Right atrium auricular region (tissue), 2 donors: ENCODE results near the gene IER2. TPM values are rescaled to one million over a fixed set of nuclear protein-coding genes. Genes with fewer than 3 reads are reported as not detected.

ENCODE experiments used
- DNase-seq: peaks from one replicate; pipeline ENCODE4 v3.0.0-alpha.2; 2019; ENCODE audit warnings: low spot score
- H3K27ac ChIP-seq, 2 donors: fragments of 200-600 bp; sonication (generic); 1 replicate in 1 of 2; 2 replicates in 1 of 2; pipeline ENCODE4 v1.5.1; 2016 to 2019
- H3K27me3 ChIP-seq, 2 donors: fragments of 200-600 bp; sonication (generic); one replicate each; pipeline versions ENCODE4 v1.5.1 to v1.6.0; 2017 to 2019
- H3K36me3 ChIP-seq: fragments of 200-600 bp; sonication (generic); one replicate; pipeline ENCODE4 v1.5.1; 2016
- H3K4me1 ChIP-seq, 2 donors: fragments of 200-600 bp; sonication (generic); one replicate each; pipeline versions ENCODE4 v1.5.1 to v1.6.0; 2017 to 2019
- H3K4me3 ChIP-seq, 2 donors: fragments of 200-600 bp; sonication (generic); 1 replicate in 1 of 2; 2 replicates in 1 of 2; pipeline ENCODE4 v1.5.1; 2017 to 2019; ENCODE audit warnings: mild to moderate bottlenecking in 1 of 2, moderate library complexity in 1 of 2
- H3K9me3 ChIP-seq, 2 donors: fragments of 200-600 bp; sonication (generic); one replicate each; pipeline ENCODE4 v1.5.1; 2019
- CTCF ChIP-seq, 2 donors: fragments of 200-600 bp; sonication (generic); IDR thresholded peaks; one replicate each; pipeline ENCODE4 v1.5.1; 2019; ENCODE audit warnings: antibody characterized with exemption in 2 of 2
- total RNA-seq, 2 donors: library from RNA; depleted of rRNA; stranded (reverse); fragments of >200 nt; gene quantifications; one replicate each; pipeline ENCODE4 v1.1.0, GENCODE V29; 2016

IER2 gene
- total RNA-seq, 2 donors from 2014 or later, result 35.4 to 139 TPM

DNA sequence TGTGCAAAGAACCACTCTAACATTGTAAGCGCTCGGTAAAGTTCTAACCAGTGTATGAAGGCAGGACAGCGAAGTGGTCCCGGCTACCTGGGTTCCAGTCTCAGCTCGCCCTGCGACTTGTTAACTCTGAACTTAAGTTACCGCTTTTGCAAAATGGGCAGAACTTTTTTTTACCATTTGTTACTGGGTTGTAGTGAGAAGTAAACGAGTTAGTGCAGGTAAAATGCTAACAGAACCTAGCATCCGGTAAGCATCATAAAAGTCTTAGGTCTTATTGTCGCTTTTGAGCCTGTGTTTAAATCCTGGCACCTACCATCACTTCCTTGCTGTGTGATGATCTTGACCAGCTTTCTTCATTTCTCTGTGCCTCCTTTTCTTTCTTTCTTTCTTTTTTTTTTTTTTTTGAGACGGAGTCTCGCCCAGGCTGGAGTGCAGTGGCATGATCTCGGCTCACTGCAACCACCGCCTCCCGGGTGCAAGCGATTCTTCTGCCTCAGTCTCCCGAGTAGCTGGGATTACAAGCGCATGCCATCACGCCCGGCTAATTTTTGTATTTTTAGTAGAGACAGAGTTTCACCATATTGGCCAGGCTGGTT is 32.9 kb upstream of the IER2 start:
- no peaks in the 10 kb centered on the region for H3K27me3 ChIP-seq
- DNase-seq, result no peak
- H3K9me3 ChIP-seq, result no peaks in the 10 kb centered on the region
- peak overlapping the region; percentile 75 to 81 for H3K27ac ChIP-seq
- peaks cover 10% of the 10 kb centered on the region for H3K36me3 ChIP-seq
- TF ChIP-seq CTCF (IDR thresholded peaks at IDR 0.05), result no peak
- peaks cover 0 to 48% of the 10 kb centered on the region in 2 donors for H3K4me1 ChIP-seq
- H3K4me3 ChIP-seq, result peak overlapping the region; percentile 87 to 99

GRCh38 chr19:13117772-13118423 is 32.3 kb upstream of the IER2 start, which contains the start of gene NACC1:
TSS of gene NACC1 (plus strand) at chr19:13118264. CDS start at chr19:13135208, 16,944 bp downstream.
- H3K4me1 ChIP-seq, result peaks cover 0 to 48% of the 10 kb centered on the region in 2 donors
- no peak for TF ChIP-seq CTCF (IDR thresholded peaks at IDR 0.05)
- H3K27me3 ChIP-seq, result no peaks in the 10 kb centered on the region
- peak within 1 kb of the TSS; percentile 75 to 81 for H3K27ac ChIP-seq
- H3K36me3 ChIP-seq, result peaks cover 5% of the 10 kb centered on the region
- DNase-seq, result peak; percentile 84
- peak within 1 kb of the TSS; percentile 95 to 99 for H3K4me3 ChIP-seq
- H3K9me3 ChIP-seq, result no peaks in the 10 kb centered on the region

GRCh38 chr19:13118424-13119193 is 31.6 kb upstream of the IER2 start:
- DNase-seq, result no peak
- no peak for TF ChIP-seq CTCF (IDR thresholded peaks at IDR 0.05)
- H3K9me3 ChIP-seq, result no peaks in the 10 kb centered on the region
- H3K4me1 ChIP-seq, result peaks cover 0 to 48% of the 10 kb centered on the region in 2 donors
- peak overlapping the region; percentile 53 to 66 for H3K27ac ChIP-seq
- peak overlapping the region; percentile 95 to 99 for H3K4me3 ChIP-seq
- no peaks in the 10 kb centered on the region for H3K27me3 ChIP-seq
- peaks cover 1% of the 10 kb centered on the region for H3K36me3 ChIP-seq

DNA sequence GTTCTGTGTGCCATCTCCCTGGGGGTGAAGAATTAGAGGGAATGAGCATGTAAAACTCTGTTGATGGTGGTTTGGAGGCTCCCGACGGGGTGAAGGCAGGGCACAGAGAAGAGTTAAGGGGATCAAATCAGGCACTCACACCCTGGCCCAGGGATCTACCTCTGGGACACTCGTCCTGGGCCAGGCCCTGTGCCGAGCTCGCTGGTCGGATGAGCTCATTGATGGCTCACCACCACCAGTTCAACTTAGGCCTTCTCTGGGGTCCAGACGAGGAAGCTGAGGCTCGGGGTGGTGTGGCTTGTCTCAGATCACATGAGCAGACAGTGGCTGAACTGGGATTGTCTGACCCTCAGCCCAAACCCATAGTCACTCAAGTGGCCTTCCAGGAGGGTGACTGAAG is 30.6 kb upstream of the IER2 start:
- no peak for DNase-seq
- peak overlapping the region in 1 of 2 donors; percentile 99 for H3K4me3 ChIP-seq
- no peaks in the 10 kb centered on the region for H3K27me3 ChIP-seq
- TF ChIP-seq CTCF (IDR thresholded peaks at IDR 0.05), result no peak
- no peaks in the 10 kb centered on the region for H3K36me3 ChIP-seq
- H3K4me1 ChIP-seq, result peaks cover 0 to 48% of the 10 kb centered on the region in 2 donors
- no peak overlapping the region for H3K27ac ChIP-seq
- H3K9me3 ChIP-seq, result no peaks in the 10 kb centered on the region

- no peaks in the 10 kb centered on the region for H3K27me3 ChIP-seq
- no peak overlapping the region for H3K4me3 ChIP-seq
- no peak overlapping the region for H3K27ac ChIP-seq
- TF ChIP-seq CTCF (IDR thresholded peaks at IDR 0.05), result no peak
- peaks cover 0 to 48% of the 10 kb centered on the region in 2 donors for H3K4me1 ChIP-seq
- DNase-seq, result no peak
- H3K9me3 ChIP-seq, result no peaks in the 10 kb centered on the region
- H3K36me3 ChIP-seq, result no peaks in the 10 kb centered on the region
These were observed 30.2 kb upstream of the IER2 start for GRCh38 chr19:13120031-13120430.
